SIG-M5 treated with dmso at 0.1 percent for 504 hours (cell line): ENCODE measurements around the gene RAD51B.
"Not testable (repeated sequence)": the region's sequence is repeated elsewhere in the genome, so short reads cannot be mapped to it uniquely, and the experiment has no call there.

Experiments
- DNase-seq: peaks from one replicate; lab custom pipeline; 2025; ENCODE audit not compliant: unreplicated experiment; lab: John Stamatoyannopoulos, UW

Gene RAD51B

GRCh38 chr14:68018598-68018997 lies 199.0 kb downstream of the RAD51B start:
- no peak for DNase-seq

GRCh38 chr14:68020493-68020892 lies 200.9 kb downstream of the RAD51B start:
- no peak for DNase-seq

DNA sequence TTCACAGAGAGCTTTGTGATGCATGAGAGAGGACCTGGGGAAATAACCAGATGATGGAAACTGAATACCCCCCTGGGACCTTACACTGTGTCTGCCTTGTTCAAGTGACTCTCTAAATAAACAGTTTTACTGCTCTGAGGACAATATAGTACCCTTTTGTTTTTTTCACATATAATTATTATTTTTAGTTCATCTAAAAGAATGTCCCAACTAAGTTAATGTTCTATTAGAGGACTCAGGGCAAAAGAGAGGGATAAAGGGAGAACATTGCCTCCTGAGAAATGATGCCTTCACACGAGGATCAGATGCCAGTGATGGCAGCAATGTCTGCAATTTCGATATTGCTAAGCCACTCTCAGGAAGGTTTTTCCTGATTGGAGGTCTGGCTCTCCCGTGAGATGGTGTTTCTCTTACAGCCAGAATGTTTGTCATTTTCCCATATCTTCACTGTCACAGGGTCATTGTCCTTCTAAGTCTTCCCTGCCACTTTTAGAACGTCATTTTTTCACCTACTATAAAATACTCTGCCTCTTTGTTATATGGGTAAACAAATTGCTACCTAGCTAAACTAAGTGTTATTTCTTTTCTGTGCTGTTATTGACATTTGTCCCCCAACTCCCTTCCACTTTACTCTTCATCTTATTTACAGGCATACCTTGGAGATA lies 201.6 kb downstream of the RAD51B start:
- DNase-seq = no peak

DNA sequence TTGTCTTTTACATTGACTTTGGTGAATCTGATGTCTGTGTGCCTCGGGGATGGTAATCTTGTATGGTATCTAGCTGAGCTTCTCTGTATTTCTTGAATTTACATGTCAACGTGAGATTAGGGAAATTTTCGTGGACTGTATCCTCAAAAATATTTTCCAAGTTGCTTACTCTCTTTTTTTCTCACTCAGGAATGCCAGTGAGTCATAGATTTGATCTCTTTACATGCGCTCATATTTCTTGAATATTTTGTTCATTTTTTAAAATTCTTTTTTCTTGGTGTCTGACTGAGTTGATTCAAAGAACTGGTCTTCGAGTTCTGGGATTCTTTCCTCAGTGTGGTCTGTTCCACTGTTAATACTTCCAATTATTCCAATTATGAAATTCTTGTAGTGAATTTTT lies 207.7 kb downstream of the RAD51B start:
- no peak for DNase-seq

GRCh38 chr14:68028075-68028474 lies 208.5 kb downstream of the RAD51B start:
- DNase-seq = no peak

DNA sequence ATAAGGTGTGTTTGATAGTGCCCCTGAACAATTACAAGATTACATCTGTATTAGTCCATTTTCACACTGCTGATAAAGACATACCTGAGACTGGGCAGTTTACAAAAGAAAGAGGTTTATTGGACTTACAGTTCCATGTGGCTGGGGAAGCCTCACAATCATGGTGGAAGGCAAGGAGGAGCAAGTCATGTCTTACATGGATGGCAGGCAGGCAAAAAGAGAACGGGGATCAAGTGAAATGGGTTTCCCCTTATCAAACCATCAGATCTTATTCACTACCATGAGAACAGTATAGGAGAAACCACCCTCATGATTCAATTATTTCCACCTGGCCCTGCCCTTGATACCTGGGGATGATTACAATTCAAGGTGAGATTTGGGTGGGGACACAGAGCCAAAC lies 211.4 kb downstream of the RAD51B start:
- not testable (repeated sequence) for DNase-seq

DNA sequence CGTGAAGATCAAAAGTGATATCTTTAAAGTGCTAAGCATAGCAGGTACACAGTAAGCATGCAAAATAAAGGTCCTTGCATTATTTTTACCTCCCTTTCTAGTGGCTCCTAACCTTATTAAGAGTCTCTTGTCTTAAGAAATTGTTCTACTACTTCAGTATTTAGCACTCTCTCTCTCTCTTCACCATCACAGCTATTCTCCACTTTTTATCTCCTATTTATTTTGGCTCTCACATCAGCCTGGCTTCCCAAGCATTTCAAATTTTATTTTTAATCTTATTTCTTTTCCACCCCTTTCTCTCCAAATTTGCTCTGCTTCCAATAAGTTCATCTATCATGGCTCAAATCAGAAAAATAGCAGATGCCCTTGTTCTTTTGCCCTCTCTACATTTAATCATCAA lies 212.6 kb downstream of the RAD51B start:
- no peak for DNase-seq

DNA sequence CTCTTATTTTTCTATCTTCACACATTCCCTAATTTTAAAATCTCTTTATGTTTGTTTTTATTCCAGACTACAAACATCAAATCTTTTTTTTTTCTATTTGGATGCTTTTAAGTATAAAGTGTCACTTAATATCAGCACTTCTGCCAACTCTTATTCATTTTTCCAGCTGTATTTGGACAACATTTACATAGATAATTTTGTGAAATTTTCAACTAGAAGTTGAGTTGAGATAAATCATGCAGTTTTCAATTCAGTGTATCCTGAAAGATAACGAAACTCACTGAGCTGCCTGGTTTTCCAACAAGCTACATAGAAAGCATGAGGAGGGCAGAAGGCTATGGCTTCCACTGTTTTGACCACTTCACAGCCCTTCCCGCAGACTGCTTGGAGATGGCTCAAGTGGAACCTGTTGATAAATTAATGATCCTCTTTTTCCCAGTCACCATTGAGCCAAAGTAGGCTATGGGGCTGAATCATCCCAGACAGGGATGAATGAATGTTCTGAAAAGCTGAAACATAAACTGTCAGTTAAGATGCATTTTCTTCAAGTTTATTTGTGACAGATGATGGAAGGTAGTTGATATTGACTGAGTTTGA lies 213.9 kb downstream of the RAD51B start:
- no peak for DNase-seq

DNA sequence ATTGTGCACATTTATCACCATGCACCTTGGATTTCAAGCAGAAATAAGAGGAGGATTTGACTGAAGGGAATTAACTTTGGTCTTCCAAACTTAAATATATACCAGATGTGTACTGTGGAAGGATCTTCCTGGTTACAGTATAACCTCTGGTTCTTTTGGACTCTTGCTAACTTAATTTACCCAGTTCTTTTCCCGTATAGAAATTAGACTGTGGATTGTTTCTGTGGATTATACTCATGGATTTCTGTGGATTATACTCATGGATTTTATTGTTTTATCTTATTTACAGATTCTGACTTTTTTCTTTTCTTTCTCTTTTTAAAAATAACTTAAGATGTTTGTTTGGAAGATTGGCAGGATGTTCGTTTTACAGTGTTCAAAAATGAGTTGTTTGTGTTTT lies 215.3 kb downstream of the RAD51B start:
- no peak for DNase-seq

GRCh38 chr14:68036202-68036601 lies 216.6 kb downstream of the RAD51B start:
- DNase-seq = no peak

GRCh38 chr14:68039593-68039992 lies 220.0 kb downstream of the RAD51B start:
- DNase-seq = no peak

- no peak for DNase-seq
These were observed 221.2 kb downstream of the RAD51B start for GRCh38 chr14:68040633-68041369.

DNA sequence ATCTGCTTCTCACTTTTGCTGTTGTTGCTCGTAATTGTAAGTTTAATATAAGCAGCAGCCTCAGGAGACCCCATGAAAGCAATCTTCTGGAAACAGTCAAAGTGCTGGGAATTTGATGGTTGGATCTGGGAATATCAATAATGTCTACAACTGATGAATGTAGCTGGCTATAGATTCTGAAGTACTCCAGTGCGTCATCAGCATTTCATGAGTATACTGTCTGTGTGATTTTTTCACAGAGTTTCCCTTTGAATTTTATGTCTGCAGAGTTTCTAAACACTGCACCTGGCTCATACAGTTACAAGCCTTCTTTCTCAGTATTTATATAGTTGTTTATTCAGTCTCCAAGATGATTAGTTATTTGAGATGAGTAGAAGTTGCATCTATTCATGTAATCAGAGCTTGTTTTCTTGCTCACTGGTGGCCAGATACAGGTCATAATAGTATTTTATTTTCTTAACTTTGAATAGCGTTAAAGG lies 222.3 kb downstream of the RAD51B start:
- no peak for DNase-seq

GRCh38 chr14:68042586-68043210 lies 223.1 kb downstream of the RAD51B start:
- DNase-seq = no peak

- no peak for DNase-seq
These were observed 224.2 kb downstream of the RAD51B start for GRCh38 chr14:68043752-68044151.

GRCh38 chr14:68047906-68048305 lies 228.3 kb downstream of the RAD51B start:
- DNase-seq = no peak

DNA sequence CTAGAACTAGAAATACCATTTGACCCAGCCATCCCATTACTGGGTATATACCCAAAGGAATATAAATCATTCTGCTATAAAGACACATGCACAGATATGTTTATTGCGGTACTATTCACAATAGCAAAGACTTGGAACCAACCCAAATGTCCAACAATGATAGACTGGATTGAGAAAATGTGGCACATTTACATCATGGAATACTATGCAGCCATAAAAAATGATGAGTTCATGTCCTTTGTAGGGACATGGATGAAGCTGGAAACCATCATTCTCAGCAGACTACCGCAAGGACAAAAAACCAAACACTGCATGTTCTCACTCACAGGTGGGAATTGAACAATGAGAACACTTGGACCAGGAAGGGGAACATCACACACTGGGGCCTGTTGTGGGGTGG lies 229.2 kb downstream of the RAD51B start:
- DNase-seq = not testable (repeated sequence)

DNA sequence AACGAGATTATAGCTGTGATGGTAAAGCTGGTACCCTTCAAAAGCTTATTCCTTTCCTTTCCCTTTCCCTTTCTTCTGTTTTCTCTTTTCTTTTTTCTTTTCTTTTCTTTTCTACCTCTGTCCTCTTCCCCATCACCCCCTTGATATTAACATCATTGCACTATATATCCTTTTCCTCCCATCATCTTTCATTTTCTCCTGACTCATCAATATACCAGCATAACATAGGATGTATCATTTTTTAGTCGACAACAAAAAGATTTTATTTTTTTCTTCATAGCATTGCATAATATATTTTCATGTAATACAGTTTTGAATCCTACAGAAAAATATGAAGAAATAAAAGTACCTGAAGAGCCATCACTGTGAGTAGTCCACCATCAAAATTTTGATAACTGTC lies 230.6 kb downstream of the RAD51B start:
- DNase-seq = no peak

GRCh38 chr14:68051146-68051545 lies 231.6 kb downstream of the RAD51B start:
- DNase-seq = no peak

DNA sequence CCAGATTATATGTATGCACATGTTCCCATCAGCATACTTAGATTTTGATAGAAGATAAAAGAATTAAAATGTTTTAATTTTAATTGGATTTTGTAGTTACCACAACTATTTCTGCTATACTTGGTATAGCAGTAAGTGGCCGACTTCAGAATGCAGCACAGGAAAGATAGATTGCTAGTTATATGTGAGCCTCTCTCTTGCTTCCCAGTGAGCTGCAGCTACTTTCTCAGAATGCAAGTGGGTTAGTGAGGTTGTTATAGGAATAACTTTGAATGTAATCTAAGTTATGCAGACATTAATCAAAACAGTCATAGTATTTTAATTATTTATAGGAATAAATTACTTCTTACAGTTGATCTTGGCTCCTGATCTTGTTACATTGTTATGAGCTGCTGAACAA lies 240.6 kb downstream of the RAD51B start:
- no peak for DNase-seq

GRCh38 chr14:68062651-68063050 lies 243.1 kb downstream of the RAD51B start:
- no peak for DNase-seq

DNA sequence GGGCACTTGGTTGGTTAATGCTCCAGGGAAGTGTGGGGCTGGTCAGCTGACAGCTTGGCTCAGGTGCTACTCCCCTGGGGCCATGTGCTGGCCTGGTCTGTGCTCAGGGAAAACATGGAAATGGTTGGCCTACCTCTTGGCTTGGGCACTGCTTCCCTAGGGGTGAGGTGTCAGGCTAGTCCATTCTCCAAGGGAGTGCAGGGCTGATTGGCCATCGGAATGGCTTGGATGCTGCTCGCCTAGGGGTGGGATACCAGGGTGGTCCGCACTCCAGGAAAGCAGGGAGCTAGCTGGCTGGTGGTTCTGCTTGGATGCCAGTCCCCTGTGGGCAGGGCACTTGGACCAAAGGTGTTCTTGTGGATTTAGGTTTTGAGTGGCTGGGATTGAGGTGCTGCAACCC lies 245.7 kb downstream of the RAD51B start:
- DNase-seq = no peak
